Measurements from ENCODE around the gene P2RY14. TPM values are rescaled to one million over a fixed set of nuclear protein-coding genes. Genes with fewer than 3 reads are reported as not detected.

The P2RY14 gene
- polyA plus RNA-seq, 4 donors = 1.1 to 5.5 (median 1.3) TPM; not detected in 1

DNA sequence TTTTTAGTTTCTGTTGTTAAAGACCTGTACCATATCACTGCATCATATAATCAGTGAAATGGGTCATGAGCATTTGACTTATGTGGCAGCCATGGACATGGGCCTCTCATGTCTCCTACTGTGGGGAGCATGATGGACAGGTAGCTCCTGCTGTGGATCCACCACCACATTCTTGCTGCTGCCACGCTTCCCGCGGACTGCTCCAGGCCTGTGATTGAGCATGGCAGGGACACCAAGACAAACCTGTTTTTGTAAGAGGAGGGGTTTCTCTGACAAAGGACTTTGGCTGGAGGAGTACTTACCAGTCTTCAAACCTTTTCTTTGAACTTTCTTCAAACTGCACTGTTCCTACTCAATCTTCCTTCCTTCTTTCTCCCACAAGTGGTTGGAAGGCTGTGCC lies 17.9 kb upstream of the P2RY14 start:
- no peaks in the 10 kb centered on the region for H3K4me1 ChIP-seq (ENCODE audit: control insufficient read depth in 3 of 3, insufficient read depth in 2 of 3, low read depth in 1 of 3, low read length in 2 of 3)
- FAIRE-seq (no peak), DNase-seq (no peak)
- no peak overlapping the region for H3K4me3 ChIP-seq (ENCODE audit: low read depth in 1 of 3, low read length in 3 of 3)
- no peaks in the 10 kb centered on the region for H3K27me3 ChIP-seq (ENCODE audit: control insufficient read depth in 3 of 3, insufficient read depth in 3 of 3, low read length in 3 of 3)
- H3K27ac ChIP-seq (ENCODE audit: low read depth in 1 of 3, low read length in 2 of 3) = no peak overlapping the region
- H3K36me3 ChIP-seq (ENCODE audit: control insufficient read depth in 3 of 3, insufficient read depth in 2 of 3, low read depth in 1 of 3, low read length in 3 of 3) = no peaks in the 10 kb centered on the region
- 74 to 98% (median 93%) methylated on average over 3 of the region's 3 CpGs for WGBS, 3 donors
- no peaks in the 10 kb centered on the region for H3K9me3 ChIP-seq (ENCODE audit: control insufficient read depth in 2 of 2, insufficient read depth in 1 of 2, low read depth in 1 of 2, low read length in 1 of 2)

DNA sequence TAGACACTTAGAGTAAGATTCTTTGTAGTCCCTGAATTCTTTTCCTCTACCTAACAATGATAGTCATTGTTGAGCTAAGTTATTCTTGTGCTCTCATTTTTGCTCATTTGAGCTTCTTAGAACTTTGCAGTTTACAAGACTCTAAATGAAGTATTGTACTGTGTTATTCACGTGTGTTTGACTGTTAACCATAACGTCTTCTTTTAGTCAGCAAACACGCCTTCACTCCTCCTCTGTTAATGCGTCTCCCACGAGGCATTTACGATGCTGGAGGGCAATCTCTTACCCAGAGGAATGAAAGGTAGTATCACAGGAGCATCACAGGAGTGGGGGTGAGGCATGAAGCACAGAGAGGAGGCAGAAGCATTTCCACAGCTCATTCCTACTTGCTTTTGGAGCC lies 14.8 kb upstream of the P2RY14 start:
- no peak for FAIRE-seq
- Histone ChIP-seq H3K4me3 (ENCODE audit: low read depth in 1 of 3, low read length in 3 of 3) (no peak overlapping the region), H3K4me1 (ENCODE audit: control insufficient read depth in 3 of 3, insufficient read depth in 2 of 3, low read depth in 1 of 3, low read length in 2 of 3) (no peaks in the 10 kb centered on the region), H3K9me3 (ENCODE audit: control insufficient read depth in 2 of 2, insufficient read depth in 1 of 2, low read depth in 1 of 2, low read length in 1 of 2) (no peaks in the 10 kb centered on the region), H3K27me3 (ENCODE audit: control insufficient read depth in 3 of 3, insufficient read depth in 3 of 3, low read length in 3 of 3) (no peaks in the 10 kb centered on the region), H3K27ac (ENCODE audit: low read depth in 1 of 3, low read length in 2 of 3) (no peak overlapping the region), H3K36me3 (ENCODE audit: control insufficient read depth in 3 of 3, insufficient read depth in 2 of 3, low read depth in 1 of 3, low read length in 3 of 3) (no peaks in the 10 kb centered on the region)
- no peak for DNase-seq
- WGBS, 3 donors = 46 to 67% (median 56%) methylated on average over 6 of the region's 6 CpGs

DNA sequence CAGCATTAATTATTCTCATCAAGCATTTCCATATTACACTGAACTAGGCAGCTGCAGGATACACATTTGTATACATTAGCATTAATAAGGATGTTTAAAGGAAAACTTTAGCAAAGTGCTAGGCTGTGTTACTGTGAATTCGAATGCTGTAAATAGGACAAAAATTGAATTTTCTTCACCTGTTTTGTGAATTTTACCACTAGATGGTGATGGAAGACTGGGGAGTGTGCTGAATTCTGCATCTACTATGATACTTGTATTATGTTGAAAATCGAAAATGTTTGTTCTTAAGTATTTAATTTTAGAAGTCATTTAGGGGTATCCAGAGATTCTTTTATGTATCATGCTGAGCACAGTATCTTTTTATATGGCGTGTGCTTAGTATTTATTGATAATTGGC lies 12.3 kb upstream of the P2RY14 start:
- Histone ChIP-seq H3K4me1 (ENCODE audit: control insufficient read depth in 3 of 3, insufficient read depth in 2 of 3, low read depth in 1 of 3, low read length in 2 of 3) (no peaks in the 10 kb centered on the region), H3K27me3 (ENCODE audit: control insufficient read depth in 3 of 3, insufficient read depth in 3 of 3, low read length in 3 of 3) (no peaks in the 10 kb centered on the region), H3K36me3 (ENCODE audit: control insufficient read depth in 3 of 3, insufficient read depth in 2 of 3, low read depth in 1 of 3, low read length in 3 of 3) (no peaks in the 10 kb centered on the region), H3K4me3 (ENCODE audit: low read depth in 1 of 3, low read length in 3 of 3) (no peak overlapping the region), H3K9me3 (ENCODE audit: control insufficient read depth in 2 of 2, insufficient read depth in 1 of 2, low read depth in 1 of 2, low read length in 1 of 2) (no peaks in the 10 kb centered on the region), H3K27ac (ENCODE audit: low read depth in 1 of 3, low read length in 2 of 3) (no peak overlapping the region)
- DNase-seq (no peak), FAIRE-seq (no peak)
- 58 to 72% (median 60%) methylated on average over 3 of the region's 3 CpGs for WGBS, 3 donors

DNA sequence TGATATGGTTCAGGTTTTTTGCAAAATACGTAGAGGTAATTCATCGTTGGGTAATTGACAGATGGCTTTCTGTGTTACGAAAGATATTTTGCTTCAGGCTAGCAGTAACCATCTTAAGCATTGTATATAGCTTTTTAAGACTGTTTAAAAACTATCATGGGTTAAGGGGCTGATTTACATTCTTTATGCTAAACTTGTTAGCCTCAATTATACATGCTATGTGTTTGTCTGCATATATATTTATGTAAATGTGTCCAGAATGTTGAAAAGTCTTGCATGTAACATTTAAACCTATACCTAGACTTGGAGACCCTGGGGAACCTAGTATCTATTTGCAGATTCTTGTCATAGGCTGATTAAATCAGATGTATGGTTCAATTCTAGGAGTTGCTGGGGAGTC lies 11.1 kb upstream of the P2RY14 start:
- H3K9me3 ChIP-seq (ENCODE audit: control insufficient read depth in 2 of 2, insufficient read depth in 1 of 2, low read depth in 1 of 2, low read length in 1 of 2) = no peaks in the 10 kb centered on the region
- no peaks in the 10 kb centered on the region for H3K36me3 ChIP-seq (ENCODE audit: control insufficient read depth in 3 of 3, insufficient read depth in 2 of 3, low read depth in 1 of 3, low read length in 3 of 3)
- H3K4me3 ChIP-seq (ENCODE audit: low read depth in 1 of 3, low read length in 3 of 3) = no peak overlapping the region
- FAIRE-seq = no peak
- 41 to 52% (median 47%) methylated on average over 3 of the region's 3 CpGs for WGBS, 3 donors
- DNase-seq = no peak
- H3K4me1 ChIP-seq (ENCODE audit: control insufficient read depth in 3 of 3, insufficient read depth in 2 of 3, low read depth in 1 of 3, low read length in 2 of 3) = no peaks in the 10 kb centered on the region
- H3K27ac ChIP-seq (ENCODE audit: low read depth in 1 of 3, low read length in 2 of 3) = no peak overlapping the region
- no peaks in the 10 kb centered on the region for H3K27me3 ChIP-seq (ENCODE audit: control insufficient read depth in 3 of 3, insufficient read depth in 3 of 3, low read length in 3 of 3)

DNA sequence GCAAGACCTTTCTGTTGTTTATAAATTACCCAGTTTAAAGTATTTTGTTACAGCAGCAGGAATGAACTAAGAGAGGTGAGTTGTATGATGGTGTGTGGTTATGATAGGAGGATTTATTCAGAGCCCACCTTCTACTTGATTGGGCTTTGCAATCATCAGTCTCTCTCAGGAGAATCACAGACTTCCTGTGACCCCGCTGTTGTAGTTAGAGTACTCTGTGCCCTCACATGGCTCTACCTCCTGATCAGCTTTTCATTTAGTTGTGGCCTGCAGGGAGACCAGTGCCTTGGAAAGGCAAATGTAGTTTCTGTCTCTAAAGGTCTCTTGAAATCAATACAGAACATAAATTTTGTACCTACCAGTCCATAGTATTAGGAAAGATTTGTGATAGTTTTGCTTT lies 7.6 kb upstream of the P2RY14 start:
- H3K9me3 ChIP-seq (ENCODE audit: control insufficient read depth in 2 of 2, insufficient read depth in 1 of 2, low read depth in 1 of 2, low read length in 1 of 2) = no peaks in the 10 kb centered on the region
- FAIRE-seq = no peak

DNA sequence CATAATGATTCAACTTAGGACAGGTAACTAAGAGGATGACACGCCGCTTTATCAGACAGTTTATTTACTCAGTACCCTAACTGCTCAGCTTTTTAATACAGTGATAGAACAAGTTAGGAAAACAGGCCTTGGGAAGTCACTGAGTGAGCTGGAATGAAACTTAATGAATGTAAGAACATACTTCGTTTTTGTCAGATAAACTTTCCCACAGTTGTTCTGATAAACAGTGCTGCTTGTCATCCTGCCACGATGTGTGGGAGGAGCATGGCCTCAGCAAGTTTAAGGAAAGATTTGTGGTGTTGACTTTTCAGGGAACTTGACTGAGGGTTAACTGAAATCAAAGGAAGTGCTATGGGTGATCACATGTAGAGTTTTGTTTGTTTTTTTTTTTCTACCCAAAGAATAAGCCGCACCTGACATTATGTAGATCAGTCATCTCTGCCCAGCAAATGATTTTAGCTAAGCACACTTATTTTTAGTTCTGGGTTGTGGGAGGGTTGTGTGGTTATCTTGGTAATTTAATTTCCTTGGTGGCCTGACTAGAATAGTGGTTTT lies 5.6 kb upstream of the P2RY14 start:
- H3K36me3 ChIP-seq (ENCODE audit: control insufficient read depth in 3 of 3, insufficient read depth in 2 of 3, low read depth in 1 of 3, low read length in 3 of 3) = no peaks in the 10 kb centered on the region
- H3K27me3 ChIP-seq (ENCODE audit: control insufficient read depth in 3 of 3, insufficient read depth in 3 of 3, low read length in 3 of 3) = no peaks in the 10 kb centered on the region
- no peaks in the 10 kb centered on the region for H3K9me3 ChIP-seq (ENCODE audit: control insufficient read depth in 2 of 2, insufficient read depth in 1 of 2, low read depth in 1 of 2, low read length in 1 of 2)
- FAIRE-seq = no peak
- 27 to 36% (median 27%) methylated on average over 5 of the region's 5 CpGs for WGBS, 3 donors
- H3K27ac ChIP-seq (ENCODE audit: low read depth in 1 of 3, low read length in 2 of 3) = no peak overlapping the region
- no peaks in the 10 kb centered on the region for H3K4me1 ChIP-seq (ENCODE audit: control insufficient read depth in 3 of 3, insufficient read depth in 2 of 3, low read depth in 1 of 3, low read length in 2 of 3)
- peak in 1 of 2 donors; percentile 22 for DNase-seq
- H3K4me3 ChIP-seq (ENCODE audit: low read depth in 1 of 3, low read length in 3 of 3) = no peak overlapping the region

More for the DNA sequence above, 7.6 kb upstream of the P2RY14 start:
- Histone ChIP-seq H3K4me3 (ENCODE audit: low read depth in 1 of 3, low read length in 3 of 3) (no peak overlapping the region), H3K27me3 (ENCODE audit: control insufficient read depth in 3 of 3, insufficient read depth in 3 of 3, low read length in 3 of 3) (no peaks in the 10 kb centered on the region), H3K36me3 (ENCODE audit: control insufficient read depth in 3 of 3, insufficient read depth in 2 of 3, low read depth in 1 of 3, low read length in 3 of 3) (no peaks in the 10 kb centered on the region), H3K4me1 (ENCODE audit: control insufficient read depth in 3 of 3, insufficient read depth in 2 of 3, low read depth in 1 of 3, low read length in 2 of 3) (no peaks in the 10 kb centered on the region), H3K27ac (ENCODE audit: low read depth in 1 of 3, low read length in 2 of 3) (no peak overlapping the region)
- DNase-seq = no peak
- 76 to 95% (median 95%) methylated on average over 1 of the region's 1 CpG for WGBS, 3 donors

DNA sequence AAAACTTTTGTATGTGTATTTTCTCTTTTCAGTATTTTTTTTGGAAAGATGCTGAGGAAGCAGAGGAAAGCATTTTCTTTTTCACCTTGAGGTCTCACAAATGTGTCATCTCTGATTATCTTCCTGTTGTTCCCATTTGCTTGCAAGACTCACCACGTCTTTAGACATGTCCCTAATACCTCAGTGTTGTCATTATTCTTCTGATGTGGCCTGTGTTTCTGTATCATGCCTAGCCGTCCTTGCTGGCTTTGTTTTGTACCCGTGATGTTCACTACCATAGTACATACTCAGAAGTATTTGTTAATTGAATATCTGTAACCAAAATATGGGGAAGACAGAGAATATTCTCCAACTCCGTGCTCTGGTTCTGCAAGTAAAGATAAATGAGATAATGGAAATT lies 5.0 kb upstream of the P2RY14 start:
- peak overlapping the region in 1 of 3 donors; percentile 57 for H3K27ac ChIP-seq (ENCODE audit: low read depth in 1 of 3, low read length in 2 of 3)
- 54 to 68% (median 65%) methylated on average over 4 of the region's 4 CpGs for WGBS, 3 donors
- no peaks in the 10 kb centered on the region for H3K9me3 ChIP-seq (ENCODE audit: control insufficient read depth in 2 of 2, insufficient read depth in 1 of 2, low read depth in 1 of 2, low read length in 1 of 2)
- DNase-seq = no peak
- FAIRE-seq = no peak
- H3K27me3 ChIP-seq (ENCODE audit: control insufficient read depth in 3 of 3, insufficient read depth in 3 of 3, low read length in 3 of 3) = no peaks in the 10 kb centered on the region
- no peaks in the 10 kb centered on the region for H3K36me3 ChIP-seq (ENCODE audit: control insufficient read depth in 3 of 3, insufficient read depth in 2 of 3, low read depth in 1 of 3, low read length in 3 of 3)
- H3K4me3 ChIP-seq (ENCODE audit: low read depth in 1 of 3, low read length in 3 of 3) = no peak overlapping the region
- H3K4me1 ChIP-seq (ENCODE audit: control insufficient read depth in 3 of 3, insufficient read depth in 2 of 3, low read depth in 1 of 3, low read length in 2 of 3) = no peaks in the 10 kb centered on the region

DNA sequence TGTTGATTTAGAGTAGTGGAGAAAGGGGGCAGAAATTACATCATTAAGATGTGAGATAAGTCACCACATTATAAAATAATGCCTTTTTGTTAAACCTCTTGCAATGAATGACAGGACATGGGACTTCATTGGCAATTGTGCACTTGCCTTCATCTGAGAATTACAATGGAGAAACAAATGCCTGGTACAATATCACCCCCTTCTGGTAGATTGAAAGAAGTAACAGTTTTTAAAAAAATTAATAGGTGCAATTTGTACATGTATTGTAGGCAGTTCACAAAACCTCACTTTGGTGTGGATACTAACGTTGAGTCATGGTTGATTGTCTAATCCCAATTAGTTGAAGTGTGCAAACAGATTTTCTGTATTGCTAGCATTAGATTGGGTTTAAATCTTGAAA lies 4.6 kb upstream of the P2RY14 start:
- Histone ChIP-seq H3K36me3 (ENCODE audit: control insufficient read depth in 3 of 3, insufficient read depth in 2 of 3, low read depth in 1 of 3, low read length in 3 of 3) (no peaks in the 10 kb centered on the region), H3K27me3 (ENCODE audit: control insufficient read depth in 3 of 3, insufficient read depth in 3 of 3, low read length in 3 of 3) (no peaks in the 10 kb centered on the region), H3K9me3 (ENCODE audit: control insufficient read depth in 2 of 2, insufficient read depth in 1 of 2, low read depth in 1 of 2, low read length in 1 of 2) (no peaks in the 10 kb centered on the region), H3K27ac (ENCODE audit: low read depth in 1 of 3, low read length in 2 of 3) (no peak overlapping the region), H3K4me3 (ENCODE audit: low read depth in 1 of 3, low read length in 3 of 3) (no peak overlapping the region), H3K4me1 (ENCODE audit: control insufficient read depth in 3 of 3, insufficient read depth in 2 of 3, low read depth in 1 of 3, low read length in 2 of 3) (no peaks in the 10 kb centered on the region)
- 0 to 4% (median 3%) methylated on average over 1 of the region's 1 CpG for WGBS, 3 donors
- FAIRE-seq (peak; percentile 30), DNase-seq (peak; percentile 68 to 69)

DNA sequence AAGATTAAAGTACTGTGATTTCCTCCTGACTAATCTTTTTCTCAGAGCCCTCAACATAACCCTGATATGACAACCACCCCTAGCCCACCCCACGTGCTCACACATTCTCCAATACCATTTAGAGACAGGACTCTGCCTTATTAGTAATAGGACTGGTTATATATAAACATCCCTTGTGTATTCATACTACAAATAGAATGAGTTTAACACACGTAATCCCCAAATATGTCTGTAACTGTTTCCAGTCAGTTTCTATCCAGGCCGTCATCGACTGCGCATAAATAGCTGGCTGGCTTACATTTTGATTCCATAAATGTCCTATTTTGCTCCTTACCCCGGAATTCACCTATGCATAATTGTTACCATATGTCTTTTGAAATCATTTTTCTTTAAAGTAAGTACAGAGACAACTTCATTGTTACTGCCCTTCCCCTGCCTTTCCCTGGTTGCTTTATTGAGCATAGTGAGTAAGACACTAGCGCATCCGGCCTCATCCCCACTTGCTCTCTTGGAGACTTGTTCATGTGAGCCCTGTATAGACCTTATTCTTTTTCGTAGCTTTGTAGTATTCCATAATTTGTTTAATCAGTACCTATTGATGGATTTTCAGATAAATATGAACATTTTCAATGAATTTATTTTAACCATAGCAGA lies 3.5 kb upstream of the P2RY14 start:
- no peak for FAIRE-seq
- 76 to 92% (median 87%) methylated on average over 9 of the region's 9 CpGs for WGBS, 3 donors
- H3K27ac ChIP-seq (ENCODE audit: low read depth in 1 of 3, low read length in 2 of 3) = peak overlapping the region in 1 of 3 donors; percentile 59
- H3K9me3 ChIP-seq (ENCODE audit: control insufficient read depth in 2 of 2, insufficient read depth in 1 of 2, low read depth in 1 of 2, low read length in 1 of 2) = no peaks in the 10 kb centered on the region
- no peaks in the 10 kb centered on the region for H3K36me3 ChIP-seq (ENCODE audit: control insufficient read depth in 3 of 3, insufficient read depth in 2 of 3, low read depth in 1 of 3, low read length in 3 of 3)
- no peak for DNase-seq
- no peaks in the 10 kb centered on the region for H3K4me1 ChIP-seq (ENCODE audit: control insufficient read depth in 3 of 3, insufficient read depth in 2 of 3, low read depth in 1 of 3, low read length in 2 of 3)
- H3K27me3 ChIP-seq (ENCODE audit: control insufficient read depth in 3 of 3, insufficient read depth in 3 of 3, low read length in 3 of 3) = no peaks in the 10 kb centered on the region
- no peak overlapping the region for H3K4me3 ChIP-seq (ENCODE audit: low read depth in 1 of 3, low read length in 3 of 3)
